ENCODE results near the gene RASD2. TPM values are rescaled to one million over a fixed set of nuclear protein-coding genes. Genes with fewer than 3 reads are reported as not detected.
A peak's percentile ranks its signal among the peaks of the same experiment; 100 is the strongest.

RASD2 gene
- total and polyA plus RNA-seq, 2 experiments from 2014 or later, result 1.2 to 3.6 TPM

- no peaks in the 10 kb centered on the region for H3K36me3 Mint-ChIP-seq (ENCODE audit: low read depth)
- 0 out of 2 replicates have a peak overlapping the region, but pooled peaks have one; percentile 63 for H3K27ac Mint-ChIP-seq
- Histone ChIP-seq H3K79me2 (replicated peaks; ENCODE audit: insufficient read depth) (no peaks in the 10 kb centered on the region), H4K20me1 (replicated peaks; ENCODE audit: insufficient read depth) (no peaks in the 10 kb centered on the region), H3F3A (replicated peaks; ENCODE audit: low read depth) (no peaks in the 10 kb centered on the region), H3K36me3 (ENCODE audit: insufficient read depth) (no peaks in the 10 kb centered on the region), H2AFZ (peak overlapping the region; percentile 54), H3K4me1 (ENCODE audit: insufficient read depth) (peaks cover 22% of the 10 kb centered on the region), H3K27me3 (ENCODE audit: insufficient read depth) (no peaks in the 10 kb centered on the region), H3K4me2 (0 out of 2 replicates have a peak overlapping the region, but pooled peaks have one; percentile 17), H3K4me3 (no peak overlapping the region), H3K9me2 (ENCODE audit: insufficient read depth) (0 out of 2 replicates have a peak, but pooled peaks cover 10% of the 10 kb centered on the region), H3K27ac (ENCODE audit: low read depth) (no peak overlapping the region)
- peaks cover 9% of the 10 kb centered on the region for H3K27me3 Mint-ChIP-seq (ENCODE audit: insufficient read depth, low read depth, poor library complexity)
- no peaks in the 10 kb centered on the region for H3K9me3 Mint-ChIP-seq
- no peak overlapping the region for H3K4me3 Mint-ChIP-seq
- peaks cover 21% of the 10 kb centered on the region for H3K4me1 Mint-ChIP-seq
- DNase-seq (ENCODE audit: low spot score), result no peak
- TF ChIP-seq ZNF114 (CRISPR knock-in tag; IDR thresholded peaks at IDR 0.05) (no peak), EZH2 (IDR thresholded peaks at IDR 0.05; ENCODE audit: low read depth, unreplicated experiment) (no peak), REST (IDR thresholded peaks at IDR 0.05; ENCODE audit: unreplicated experiment) (no peak), POLR2AphosphoS5 (IDR thresholded peaks at IDR 0.05; ENCODE audit: low read depth) (no peak), ZNF331 (CRISPR knock-in tag; IDR thresholded peaks at IDR 0.05; ENCODE audit: low read depth) (no peak), NANOG (IDR thresholded peaks at IDR 0.05; ENCODE audit: borderline replicate concordance) (no peak), STAT1 (IDR thresholded peaks at IDR 0.05; ENCODE audit: unreplicated experiment) (no peak), CTCF (conservative IDR thresholded peaks at IDR 0.05; ENCODE audit: low read depth in 2 of 2) (no peak), ZNF462 (CRISPR knock-in tag; IDR thresholded peaks at IDR 0.05) (no peak), ETS1 (IDR thresholded peaks at IDR 0.05) (no peak), JUNB (IDR thresholded peaks at IDR 0.05; ENCODE audit: unreplicated experiment) (no peak), CREB1 (CRISPR knock-in tag; IDR thresholded peaks at IDR 0.05; ENCODE audit: low read depth) (no peak)
- ATAC-seq, result no peak
Measured at GRCh38 chr22:35510481-35510934, 30.1 kb upstream of the RASD2 start.

Data from GM23338 (cell line).